ENCODE measurements around the gene TGM2. TPM values are rescaled to one million over a fixed set of nuclear protein-coding genes. Genes with fewer than 3 reads are reported as not detected.

TGM2 gene
- total and polyA plus RNA-seq, 7 donors = 6.5 to 104 (median 20.7) TPM

GRCh38 chr20:38152621-38153221 is 12.3 kb downstream of the TGM2 start:
- Histone ChIP-seq H3K4me1 (peaks cover 0 to 51% (median 35%) of the 10 kb centered on the region in 4 donors), H3K27ac (peak overlapping the region; percentile 60 to 86 (median 72)), H3K27me3 (no peaks in the 10 kb centered on the region), H3K9me3 (no peaks in the 10 kb centered on the region), H3K36me3 (peaks cover 0 to 36% (median 24%) of the 10 kb centered on the region in 4 donors), H3K4me3 (no peak overlapping the region)
- intact Hi-C loops (cut with DNase I) = no loop called here
- DNase-seq = peak; percentile 90
- TF ChIP-seq EP300 (IDR thresholded peaks at IDR 0.05) = peak in 2 of 4 donors; percentile 4 to 35
- peak in 2 of 4 donors; percentile 37 to 58 for TF ChIP-seq POLR2AphosphoS5 (IDR thresholded peaks at IDR 0.05)
- no peak for TF ChIP-seq CTCF (IDR thresholded peaks at IDR 0.05)
- no peak for TF ChIP-seq POLR2A (IDR thresholded peaks at IDR 0.05)
- WGBS, 2 donors = 9 to 25% methylated on average over 22 of the region's 22 CpGs

- Histone ChIP-seq H3K27ac (peak overlapping the region; percentile 60 to 86 (median 72)), H3K4me3 (no peak overlapping the region), H3K27me3 (no peaks in the 10 kb centered on the region), H3K36me3 (peaks cover 0 to 41% (median 27%) of the 10 kb centered on the region in 4 donors), H3K9me3 (no peaks in the 10 kb centered on the region), H3K4me1 (peaks cover 0 to 46% (median 29%) of the 10 kb centered on the region in 4 donors)
- intact Hi-C loops (cut with DNase I) = no loop called here
- TF ChIP-seq POLR2AphosphoS5 (IDR thresholded peaks at IDR 0.05) = no peak
- no peak for TF ChIP-seq POLR2A (IDR thresholded peaks at IDR 0.05)
- TF ChIP-seq EP300 (IDR thresholded peaks at IDR 0.05) = no peak
- TF ChIP-seq CTCF (IDR thresholded peaks at IDR 0.05) = no peak
- DNase-seq = no peak
- WGBS, 2 donors = 2 to 5% methylated on average over 7 of the region's 7 CpGs
These were observed 12.9 kb downstream of the TGM2 start for GRCh38 chr20:38152175-38152620.

GRCh38 chr20:38151455-38151854 is 13.6 kb downstream of the TGM2 start:
- Histone ChIP-seq H3K4me3 (no peak overlapping the region), H3K27ac (peak overlapping the region; percentile 60 to 86 (median 72)), H3K27me3 (no peaks in the 10 kb centered on the region), H3K36me3 (peaks cover 0 to 49% (median 31%) of the 10 kb centered on the region in 4 donors), H3K9me3 (no peaks in the 10 kb centered on the region), H3K4me1 (peaks cover 0 to 38% (median 22%) of the 10 kb centered on the region in 4 donors)
- DNase-seq = no peak
- intact Hi-C loops (cut with DNase I) = no loop called here
- no peak for TF ChIP-seq POLR2AphosphoS5 (IDR thresholded peaks at IDR 0.05)
- TF ChIP-seq CTCF (IDR thresholded peaks at IDR 0.05) = no peak
- TF ChIP-seq EP300 (IDR thresholded peaks at IDR 0.05) = no peak
- no peak for TF ChIP-seq POLR2A (IDR thresholded peaks at IDR 0.05)
- WGBS, 2 donors = 88 to 94% methylated on average over 3 of the region's 3 CpGs

- 88 to 94% methylated on average over 8 of the region's 8 CpGs for WGBS, 2 donors
- no peak overlapping the region for H3K27ac ChIP-seq
- intact Hi-C loops (cut with DNase I) = no loop called here
These were observed 14.5 kb downstream of the TGM2 start for GRCh38 chr20:38150335-38151170.

More at GRCh38 chr20:38150335-38151170, 14.5 kb downstream of the TGM2 start:
- TF ChIP-seq CTCF (IDR thresholded peaks at IDR 0.05) (no peak), EP300 (IDR thresholded peaks at IDR 0.05) (no peak), POLR2A (IDR thresholded peaks at IDR 0.05) (no peak), POLR2AphosphoS5 (IDR thresholded peaks at IDR 0.05) (no peak)
- peaks cover 0 to 49% (median 30%) of the 10 kb centered on the region in 4 donors for H3K36me3 ChIP-seq
- H3K9me3 ChIP-seq = no peaks in the 10 kb centered on the region
- no peak for DNase-seq
- H3K27me3 ChIP-seq = no peaks in the 10 kb centered on the region
- no peak overlapping the region for H3K4me3 ChIP-seq
- peaks cover 0 to 30% (median 19%) of the 10 kb centered on the region in 4 donors for H3K4me1 ChIP-seq
